VCaP (cell line): ENCODE data around the gene HOXB2.

Source experiments
- H3K27ac ChIP-seq: fragments of 450-650 bp; 2 replicates; pipeline ENCODE4 v1.5.1; 2017
- CTCF ChIP-seq: fragments of 450-650 bp; conservative IDR thresholded peaks from 2 replicates; pipeline ENCODE4 v1.5.1; 2017; ENCODE audit warnings: mild to moderate bottlenecking, moderate library complexity

The HOXB2 gene

DNA sequence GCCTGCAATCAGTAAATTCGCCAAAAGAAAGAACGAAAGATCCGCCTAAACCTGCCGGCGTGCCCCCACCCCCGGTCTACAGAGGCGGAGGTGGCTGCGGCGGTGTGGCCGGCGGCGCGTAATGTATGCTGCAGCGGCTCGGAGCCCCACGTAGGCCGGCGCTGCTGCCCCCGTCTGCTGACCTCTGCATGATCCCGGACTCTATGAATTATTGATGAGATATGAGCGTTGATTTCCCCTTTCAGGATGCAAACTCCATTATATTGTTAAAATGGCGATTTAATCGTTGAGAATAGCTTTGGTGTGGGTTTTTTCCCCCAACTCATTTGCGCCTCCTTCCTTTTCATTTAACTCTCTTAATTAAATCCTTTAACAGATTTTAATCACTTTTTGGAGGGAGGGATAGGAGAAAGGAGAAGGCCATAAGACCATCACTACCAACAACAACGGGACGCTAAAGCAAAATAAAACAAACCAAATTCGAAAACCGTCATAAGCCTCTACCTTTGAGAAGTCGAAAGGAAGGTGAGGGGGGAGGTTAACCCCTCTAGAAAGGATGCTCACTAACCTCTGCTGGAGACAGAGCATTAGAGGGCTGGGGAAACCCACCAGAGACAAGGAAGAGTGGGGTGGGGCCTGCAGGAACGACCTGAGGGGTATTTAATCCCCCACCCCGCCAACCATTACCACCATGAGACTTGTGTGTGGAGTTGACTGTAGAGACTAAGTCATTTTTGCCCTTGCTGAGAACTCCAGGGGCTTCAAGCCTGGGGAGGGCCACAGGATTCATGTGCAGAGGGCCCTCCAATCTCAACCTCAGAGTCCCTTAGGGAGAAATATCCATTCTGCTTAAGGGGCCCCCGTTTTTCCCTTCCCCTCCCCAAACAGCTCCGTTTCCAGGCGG, 41.7 kb upstream of the HOXB2 start:
- H3K27ac ChIP-seq: no peak overlapping the region; the same call in 1 of the 2 replicates
- TF ChIP-seq CTCF: no peak

DNA sequence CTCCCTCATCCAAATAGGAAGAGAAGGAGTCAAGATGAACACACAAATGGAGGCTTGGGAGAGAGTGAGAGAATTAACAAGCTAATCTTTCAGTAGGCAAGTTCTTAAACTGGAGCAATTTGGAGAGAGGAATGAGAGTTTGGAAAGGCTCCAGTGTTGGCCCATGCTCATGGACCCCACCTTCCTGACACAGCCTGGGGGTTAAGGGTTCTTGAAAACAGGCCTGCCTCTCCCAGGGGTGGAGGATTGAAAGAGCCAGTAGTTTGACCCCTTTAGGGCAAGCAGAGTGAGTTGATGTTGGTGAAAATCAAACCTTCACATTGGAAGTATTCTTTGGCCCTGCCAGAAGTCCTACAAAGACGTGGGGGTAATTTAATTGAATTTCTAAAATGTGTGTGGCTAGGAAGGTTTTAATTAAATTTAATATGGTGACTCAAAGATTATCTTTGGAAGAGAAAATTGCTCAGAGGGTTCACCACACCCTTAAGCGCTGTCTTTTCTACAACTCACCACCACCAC, 39.4 kb upstream of the HOXB2 start:
- H3K27ac ChIP-seq: no peak overlapping the region
- no peak for TF ChIP-seq CTCF

GRCh38 chr17:48583708-48584222, 38.9 kb upstream of the HOXB2 start:
- no peak overlapping the region for H3K27ac ChIP-seq
- TF ChIP-seq CTCF: no peak

DNA sequence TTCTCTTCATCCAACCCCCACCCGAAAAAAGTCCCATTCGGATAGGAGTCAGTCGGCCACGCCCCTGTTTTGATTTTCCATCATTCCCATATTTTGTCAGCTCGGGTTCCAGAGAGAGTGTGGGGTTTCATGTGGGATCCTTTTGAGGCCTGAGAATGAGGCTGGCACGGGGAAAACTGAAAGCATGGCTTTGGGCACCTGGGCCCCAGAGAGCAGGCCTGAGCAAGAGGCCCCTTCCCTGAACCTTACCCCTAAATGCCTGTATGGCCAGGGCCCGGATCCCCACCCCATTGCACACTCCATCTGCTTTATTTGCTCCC, 37.8 kb upstream of the HOXB2 start:
- H3K27ac ChIP-seq: no peak overlapping the region
- TF ChIP-seq CTCF: no peak

GRCh38 chr17:48579760-48580554, 35.0 kb upstream of the HOXB2 start:
- no peak overlapping the region for H3K27ac ChIP-seq
- TF ChIP-seq CTCF: no peak

DNA sequence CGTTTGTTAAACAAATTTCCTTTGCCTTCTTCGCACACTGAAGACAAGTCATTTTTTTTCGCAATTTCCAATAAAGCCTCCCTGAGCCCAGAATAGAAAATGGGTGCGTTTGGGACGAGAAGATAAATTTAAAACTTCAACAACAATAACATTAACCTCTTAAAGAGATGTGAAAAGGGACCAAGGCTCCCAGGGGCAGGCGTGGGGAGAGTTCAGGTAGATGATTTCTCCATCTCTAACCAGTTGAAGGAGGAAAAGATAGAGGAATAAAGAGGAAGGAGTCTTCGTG, 34.5 kb upstream of the HOXB2 start:
- H3K27ac ChIP-seq: no peak overlapping the region
- TF ChIP-seq CTCF: no peak

DNA sequence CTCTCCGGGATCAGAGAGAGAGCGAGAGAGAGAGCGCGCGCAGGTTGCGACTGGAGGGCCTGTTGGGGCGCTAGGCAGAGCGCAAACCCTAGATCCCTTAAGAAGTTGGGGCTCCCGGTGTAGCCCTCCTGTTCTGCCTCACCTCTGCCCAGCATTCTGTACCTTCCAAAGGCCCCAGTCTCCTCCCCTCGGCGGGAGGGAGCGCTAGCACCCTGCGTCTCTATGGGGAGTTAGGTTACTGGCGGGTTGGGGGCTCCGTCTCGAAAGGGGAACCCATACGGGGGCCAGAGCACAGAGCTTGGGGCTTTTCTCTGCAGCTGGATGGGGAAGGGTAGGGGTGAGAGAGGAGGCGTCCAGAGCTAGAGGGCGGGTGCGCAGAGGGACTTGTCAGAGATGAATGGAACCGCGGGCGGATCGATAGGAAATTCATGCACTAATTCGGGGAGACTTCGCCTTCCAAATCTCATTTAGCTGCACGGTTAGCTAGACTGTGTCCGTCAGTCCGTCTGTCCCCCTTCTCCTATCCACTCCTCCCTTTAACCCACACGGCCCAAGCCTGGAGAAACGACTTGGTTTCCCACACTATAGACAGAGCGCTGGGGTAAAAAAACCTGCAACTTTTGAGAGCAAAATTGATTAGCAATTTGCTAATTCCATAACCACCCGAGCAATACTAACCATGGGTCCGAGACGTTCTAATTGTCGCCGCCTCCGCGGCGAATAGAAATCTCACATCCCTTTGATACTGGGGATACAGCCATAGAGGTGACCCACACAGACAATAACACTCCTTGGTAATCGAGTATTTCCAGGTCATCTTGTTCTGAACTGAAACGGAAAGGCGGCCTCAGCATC, 33.9 kb upstream of the HOXB2 start:
- H3K27ac ChIP-seq: no peak overlapping the region

More for the DNA sequence above, 33.9 kb upstream of the HOXB2 start:
- no peak for TF ChIP-seq CTCF
